Muscle of leg (tissue), 11 donors: ENCODE data around the gene SGF29. TPM values are rescaled to one million over a fixed set of nuclear protein-coding genes. Genes with fewer than 3 reads are reported as not detected.
"Not testable (repeated sequence)": the region's sequence is repeated elsewhere in the genome, so short reads cannot be mapped to it uniquely, and the experiment has no call there.

Experiments
- DNase-seq: peaks from one replicate; pipeline ENCODE4 v3.0.0; 2013
- H3K27ac ChIP-seq: one replicate; pipeline ENCODE4 v1.5.1; 2013; ENCODE audit warnings: mild to moderate bottlenecking, low read length, control low read depth
- H3K27me3 ChIP-seq: one replicate; pipeline ENCODE4 v1.6.1; 2013; ENCODE audit warnings: low read length; ENCODE audit not compliant: control insufficient read depth, insufficient read depth
- H3K36me3 ChIP-seq: one replicate; pipeline ENCODE4 v1.6.1; 2013; ENCODE audit warnings: low read length; ENCODE audit not compliant: control insufficient read depth, insufficient read depth
- H3K4me1 ChIP-seq: one replicate; pipeline ENCODE4 v1.6.1; 2013; ENCODE audit warnings: low read length; ENCODE audit not compliant: control insufficient read depth, insufficient read depth
- H3K4me3 ChIP-seq: one replicate; pipeline ENCODE4 v1.5.1; 2013; ENCODE audit warnings: low read length, control low read depth
- H3K9me3 ChIP-seq: replicated peaks from 2 replicates; pipeline ENCODE4 v1.6.1; 2013; ENCODE audit warnings: low read depth, low read length; ENCODE audit not compliant: control insufficient read depth
- WGBS: methylation state at CpG from one replicate; pipeline ENCODE4 v1.1.5; 2013; ENCODE audit warnings: missing lambda C conversion rate; ENCODE audit not compliant: insufficient coverage; 5-methylcytosine and 5-hydroxymethylcytosine counted together
- polyA plus RNA-seq, 8 donors: library from polyadenylated mRNA; unstranded; fragments of 120-200 nt; gene quantifications; one replicate each; pipeline versions ENCODE4 v1.2.1 to v1.2.3, GENCODE V29; 2013; ENCODE audit warnings: inconsistent platforms in 1 of 8, low replicate concordance in 1 of 8; ENCODE audit not compliant: insufficient read length in 8 of 8, insufficient read depth in 1 of 8
- total RNA-seq: library from RNA; stranded (reverse); fragments of 120-200 nt; gene quantifications from one replicate; pipeline ENCODE4 v1.2.4, GENCODE V29; 2013

SGF29 gene
- total and polyA plus RNA-seq, 9 donors: 14.7 to 22.9 (median 17.5) TPM

DNA sequence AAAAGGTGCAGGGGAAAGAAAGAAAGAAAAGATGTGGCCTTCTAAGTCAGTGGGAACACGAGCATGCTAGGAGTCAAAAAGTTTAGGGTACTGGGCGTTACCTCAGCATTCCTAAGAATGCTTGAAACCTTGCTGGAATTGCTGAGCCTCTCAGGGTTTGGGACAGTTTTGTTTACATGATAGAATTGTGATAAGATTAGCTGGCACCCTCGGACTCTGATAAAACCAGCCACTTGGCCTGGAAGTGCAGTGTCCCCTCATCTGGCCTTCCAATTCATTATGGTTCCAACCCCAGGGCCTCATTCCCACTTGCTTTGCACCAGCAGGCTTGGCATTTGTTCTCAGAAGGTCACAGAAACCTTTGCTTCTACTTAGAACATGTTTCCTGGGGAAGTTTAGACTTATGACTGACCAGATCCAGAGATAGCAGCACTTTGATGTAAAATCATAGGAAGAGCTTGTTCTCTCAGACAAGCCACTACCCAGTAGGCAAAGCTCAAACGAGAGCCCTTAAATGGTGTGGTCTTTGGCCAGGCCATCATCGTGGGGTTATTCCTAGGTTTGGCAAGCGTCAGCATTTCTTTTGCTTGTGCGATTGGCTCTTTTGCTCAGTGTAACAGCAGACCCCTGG, 8.0 kb downstream of the SGF29 start:
- Histone ChIP-seq H3K27ac (peak overlapping the region; percentile 20), H3K9me3 (peaks cover 3% of the 10 kb centered on the region), H3K4me3 (no peak overlapping the region), H3K27me3 (no peaks in the 10 kb centered on the region), H3K4me1 (peaks cover 6% of the 10 kb centered on the region), H3K36me3 (peaks cover 17% of the 10 kb centered on the region)
- no peak for DNase-seq
- WGBS: 76% methylated on average over 6 of the region's 7 CpGs

- 71% methylated on average over 3 of the region's 4 CpGs for WGBS
- no peak overlapping the region for H3K4me3 ChIP-seq
- H3K27me3 ChIP-seq: no peaks in the 10 kb centered on the region
- H3K4me1 ChIP-seq: peaks cover 6% of the 10 kb centered on the region
- no peak for DNase-seq
- H3K9me3 ChIP-seq: peaks cover 3% of the 10 kb centered on the region
- H3K27ac ChIP-seq: no peak overlapping the region
- H3K36me3 ChIP-seq: peaks cover 12% of the 10 kb centered on the region
Measured at GRCh38 chr16:28562199-28562598, 8.5 kb downstream of the SGF29 start.

DNA sequence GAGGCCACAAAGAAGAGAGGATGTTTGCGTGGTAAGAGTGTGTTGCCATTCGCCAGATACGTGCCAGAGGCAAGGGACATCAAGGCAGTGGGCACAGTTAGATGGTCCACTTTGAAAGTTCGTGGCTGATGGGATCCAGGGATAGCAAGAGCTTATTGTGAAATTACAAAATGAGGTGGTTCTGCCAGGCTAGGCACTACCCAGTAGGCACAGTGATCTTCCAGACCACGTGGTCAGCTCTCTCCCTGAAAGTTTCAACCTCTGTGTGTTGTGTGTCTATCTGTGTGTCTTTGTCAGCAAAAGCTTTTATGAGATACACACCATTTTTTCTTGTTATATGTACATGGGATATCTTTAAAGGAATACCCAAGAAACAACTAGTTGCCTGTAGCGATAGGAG, 9.5 kb downstream of the SGF29 start:
- H3K27ac ChIP-seq: no peak overlapping the region
- WGBS: 81% methylated on average over 4 of the region's 6 CpGs
- DNase-seq: no peak
- H3K36me3 ChIP-seq: peaks cover 8% of the 10 kb centered on the region
- H3K4me3 ChIP-seq: no peak overlapping the region
- peaks cover 6% of the 10 kb centered on the region for H3K4me1 ChIP-seq
- peaks cover 6% of the 10 kb centered on the region for H3K9me3 ChIP-seq
- no peaks in the 10 kb centered on the region for H3K27me3 ChIP-seq

DNA sequence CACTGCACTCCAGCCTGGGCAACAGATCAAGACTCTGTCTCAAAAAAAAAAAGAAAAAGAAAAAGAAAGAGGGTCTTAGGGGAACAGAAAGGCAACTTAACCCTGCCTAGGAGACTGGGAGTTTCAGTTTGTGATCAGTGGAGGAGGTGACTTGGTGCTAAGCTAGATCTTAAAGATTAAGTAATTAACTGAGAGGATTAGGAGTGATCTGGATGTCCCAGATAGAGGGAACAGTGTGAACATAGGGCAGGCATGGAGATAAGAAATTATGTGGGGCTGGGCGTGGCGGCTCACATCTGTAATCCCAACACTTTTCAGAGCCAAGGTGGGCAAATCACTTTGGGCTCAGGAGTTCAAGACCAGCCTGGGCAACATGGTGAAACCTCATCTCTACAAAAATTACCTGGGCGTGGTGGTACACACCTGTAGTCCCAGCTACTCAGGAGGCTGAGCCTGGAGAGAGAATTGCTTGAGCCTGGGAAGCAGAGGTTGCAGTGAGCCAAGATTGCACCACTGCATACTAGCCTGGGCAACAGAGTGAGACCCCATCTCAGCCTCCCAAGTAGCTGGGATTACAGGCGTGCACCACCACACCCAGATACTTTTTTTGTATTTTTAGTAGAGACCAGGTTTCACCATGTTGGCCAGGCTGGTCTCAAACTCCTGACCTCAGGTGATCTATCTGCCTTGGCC, 12.7 kb downstream of the SGF29 start:
- not testable (repeated sequence) for DNase-seq, H3K27me3 ChIP-seq, H3K36me3 ChIP-seq, H3K9me3 ChIP-seq, H3K4me3 ChIP-seq, H3K27ac ChIP-seq, H3K4me1 ChIP-seq
- no CpG with 5 or more reads among the region's 4 CpGs for WGBS

DNA sequence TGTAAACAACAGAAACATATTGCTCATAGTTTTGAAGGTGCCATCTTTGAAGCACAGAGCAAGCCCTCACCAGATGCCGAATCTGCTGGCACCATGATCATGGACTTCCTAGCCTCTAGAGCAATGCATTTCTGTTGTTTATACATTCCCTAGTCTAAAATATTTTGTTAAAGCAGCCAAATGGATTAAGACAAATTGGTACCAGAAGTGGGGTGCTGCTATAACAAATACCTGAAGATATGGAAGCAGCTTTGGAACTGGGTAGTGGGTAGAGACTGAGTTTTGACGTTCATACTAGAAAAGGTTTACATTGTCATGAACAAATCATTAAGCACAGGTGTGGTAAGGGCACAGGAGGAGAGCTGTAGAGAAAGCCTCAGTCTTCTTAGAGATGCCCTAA, 13.6 kb downstream of the SGF29 start:
- H3K27me3 ChIP-seq: no peaks in the 10 kb centered on the region
- WGBS: 100% methylated on average over 1 of the region's 2 CpGs
- peaks cover 3% of the 10 kb centered on the region for H3K4me1 ChIP-seq
- H3K27ac ChIP-seq: no peak overlapping the region
- no peaks in the 10 kb centered on the region for H3K36me3 ChIP-seq
- DNase-seq: no peak
- H3K9me3 ChIP-seq: peaks cover 6% of the 10 kb centered on the region
- no peak overlapping the region for H3K4me3 ChIP-seq

GRCh38 chr16:28569021-28569420, 15.3 kb downstream of the SGF29 start:
- 100% methylated on average over 2 of the region's 5 CpGs for WGBS
- H3K4me1 ChIP-seq: peaks cover 19% of the 10 kb centered on the region
- no peak for DNase-seq
- H3K36me3 ChIP-seq: no peaks in the 10 kb centered on the region
- no peak overlapping the region for H3K27ac ChIP-seq
- no peaks in the 10 kb centered on the region for H3K27me3 ChIP-seq
- peaks cover 6% of the 10 kb centered on the region for H3K9me3 ChIP-seq
- no peak overlapping the region for H3K4me3 ChIP-seq

DNA sequence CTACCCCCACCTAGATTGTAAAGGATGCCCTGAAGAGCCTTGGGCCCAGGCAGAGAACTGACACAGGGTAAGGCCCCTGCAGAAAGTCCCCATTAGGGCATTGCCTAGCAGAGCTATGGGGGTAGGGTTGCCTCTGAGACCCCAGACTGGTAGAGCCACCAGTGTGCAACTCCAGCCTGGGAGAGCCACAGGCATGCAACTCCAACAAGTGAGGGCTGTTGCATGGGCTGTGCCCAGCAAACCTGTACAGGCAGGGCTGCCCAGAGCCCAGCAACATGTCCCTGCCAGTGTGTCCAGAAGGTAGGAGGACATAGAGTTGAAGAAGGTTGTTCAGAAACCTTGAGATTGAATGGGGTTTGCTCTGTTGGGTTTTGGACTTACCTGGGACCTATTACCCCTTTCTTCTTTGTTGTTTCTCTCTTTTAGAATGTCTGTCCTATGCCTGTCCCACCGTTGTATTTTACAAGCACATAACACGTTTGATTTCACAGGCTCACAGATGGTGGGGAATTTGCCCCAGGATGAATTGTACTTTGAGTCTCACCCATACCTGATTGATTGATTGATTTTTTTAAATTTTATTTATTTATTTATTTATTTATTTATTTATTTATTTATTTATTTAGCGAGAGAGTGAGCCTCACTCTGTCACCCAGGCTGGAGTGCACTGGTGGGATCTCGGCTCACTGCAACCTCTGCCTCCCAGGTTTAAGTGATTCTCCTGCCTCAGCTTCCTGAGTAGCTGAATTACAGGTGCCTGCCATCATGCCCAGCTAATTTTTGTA, 16.4 kb downstream of the SGF29 start:
- no peak for DNase-seq
- H3K27me3 ChIP-seq: no peaks in the 10 kb centered on the region
- H3K27ac ChIP-seq: no peak overlapping the region
- H3K4me1 ChIP-seq: peaks cover 19% of the 10 kb centered on the region
- 83% methylated on average over 1 of the region's 4 CpGs for WGBS
- no peak overlapping the region for H3K4me3 ChIP-seq
- no peaks in the 10 kb centered on the region for H3K36me3 ChIP-seq
- H3K9me3 ChIP-seq: peaks cover 6% of the 10 kb centered on the region

DNA sequence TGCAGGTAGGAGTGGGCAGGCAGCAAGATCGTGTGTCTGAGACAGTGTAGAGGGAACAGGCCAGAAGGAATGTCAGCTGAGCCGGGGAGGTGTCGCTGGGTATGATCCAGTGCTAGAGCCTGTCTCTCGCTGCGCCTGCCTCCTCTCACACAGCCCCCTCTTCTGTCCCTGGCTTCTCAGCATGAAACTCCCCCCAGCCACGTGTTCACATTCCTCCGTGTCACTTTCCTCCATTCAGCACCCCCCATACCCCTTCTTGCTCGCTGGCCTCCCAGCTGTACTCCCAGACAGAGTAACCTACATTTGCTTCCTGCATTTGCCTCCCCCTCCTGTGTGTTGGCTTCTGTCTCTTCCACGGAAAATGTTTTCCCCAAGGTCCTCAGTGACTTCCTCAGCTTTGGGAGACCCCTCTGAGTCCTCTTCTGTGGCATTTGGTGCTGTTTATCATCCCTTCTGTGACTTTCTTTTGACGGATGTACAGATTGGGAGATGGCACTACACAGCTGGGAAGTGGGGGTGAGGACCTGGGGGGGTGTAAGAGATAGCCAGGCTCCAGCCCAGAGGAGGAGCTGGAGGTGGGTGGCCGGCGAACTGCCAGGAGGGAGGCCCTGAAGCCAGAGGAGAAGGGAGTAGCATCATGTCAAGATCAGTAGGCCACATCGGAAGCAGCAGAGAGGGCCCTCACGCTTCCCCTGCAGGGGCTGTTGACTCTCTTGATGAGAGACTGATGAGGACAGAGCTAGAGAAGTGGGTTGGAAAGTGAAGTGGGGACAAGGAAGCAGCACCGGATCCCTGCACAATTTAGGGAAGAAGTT, 19.2 kb downstream of the SGF29 start:
- Histone ChIP-seq H3K9me3 (no peaks in the 10 kb centered on the region), H3K36me3 (no peaks in the 10 kb centered on the region), H3K4me3 (no peak overlapping the region), H3K4me1 (peaks cover 19% of the 10 kb centered on the region), H3K27ac (peak overlapping the region; percentile 86), H3K27me3 (no peaks in the 10 kb centered on the region)
- WGBS: 14% methylated on average over 13 of the region's 15 CpGs
- DNase-seq: peak; percentile 92

- Histone ChIP-seq H3K4me1 (peaks cover 19% of the 10 kb centered on the region), H3K9me3 (no peaks in the 10 kb centered on the region), H3K27ac (no peak overlapping the region), H3K4me3 (no peak overlapping the region), H3K27me3 (no peaks in the 10 kb centered on the region), H3K36me3 (no peaks in the 10 kb centered on the region)
- WGBS: 61% methylated on average over 16 of the region's 17 CpGs
- DNase-seq: no peak
Measured at GRCh38 chr16:28573738-28574718, 20.3 kb downstream of the SGF29 start.
